SIG-M5 treated with dmso at 0.1 percent for 504 hours (cell line): ENCODE measurements around the gene DELE1.
"Not testable (repeated sequence)": the region's sequence is repeated elsewhere in the genome, so short reads cannot be mapped to it uniquely, and the experiment has no call there.

ENCODE experiments used
- DNase-seq: peaks from one replicate; lab custom pipeline; 2025; ENCODE audit not compliant: unreplicated experiment; lab: John Stamatoyannopoulos, UW

DELE1 gene

GRCh38 chr5:141922827-141923447 lies 734 bp upstream of the DELE1 start:
- DNase-seq = not testable (repeated sequence)

GRCh38 chr5:141926434-141926833 lies 2.8 kb downstream of the DELE1 start:
- DNase-seq = no peak

DNA sequence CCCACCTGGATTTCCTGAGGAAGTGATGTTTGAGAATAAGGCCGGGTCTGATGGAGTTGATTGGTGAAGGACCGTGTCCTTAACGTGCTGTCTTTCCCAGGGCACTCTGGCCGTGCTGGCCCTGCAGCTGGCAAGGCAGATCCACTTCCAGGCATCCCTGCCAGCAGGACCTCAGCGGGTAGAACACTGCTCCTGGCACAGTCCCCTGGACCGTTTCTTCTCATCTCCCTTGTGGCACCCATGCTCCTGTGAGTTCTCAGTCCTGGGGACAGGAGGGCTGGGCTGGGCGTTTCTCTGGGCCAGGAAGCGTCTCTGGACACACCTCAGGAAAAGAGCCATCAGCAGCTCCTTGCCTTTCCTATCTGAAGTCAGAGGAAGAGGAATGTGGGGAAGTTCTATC lies 4.4 kb downstream of the DELE1 start:
- no peak for DNase-seq

- no peak for DNase-seq
Observed at GRCh38 chr5:141929398-141930058, 5.9 kb downstream of the DELE1 start.

- no peak for DNase-seq
Observed at GRCh38 chr5:141931694-141932093, 8.0 kb downstream of the DELE1 start.

DNA sequence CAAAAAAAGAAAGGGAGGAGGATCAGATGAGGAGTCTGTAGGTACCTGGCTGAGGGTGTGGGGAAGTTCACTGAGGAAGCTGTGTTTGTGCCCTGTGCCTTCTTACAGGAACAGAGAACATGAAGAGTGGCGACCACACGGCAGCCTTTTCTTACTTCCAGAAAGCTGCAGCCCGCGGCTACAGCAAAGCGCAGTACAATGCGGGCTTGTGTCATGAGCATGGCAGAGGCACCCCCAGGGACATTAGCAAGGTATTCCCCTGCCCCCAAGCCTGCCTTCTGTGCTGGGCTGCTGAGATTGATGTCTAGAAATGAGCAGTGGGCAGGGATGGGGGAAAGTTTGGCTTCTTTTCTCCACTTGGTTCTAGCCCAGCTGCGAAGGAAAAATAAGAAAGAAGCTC lies 9.5 kb downstream of the DELE1 start:
- no peak for DNase-seq

- DNase-seq = no peak
Observed at GRCh38 chr5:141934099-141934844, 10.6 kb downstream of the DELE1 start.

- no peak for DNase-seq
Observed at GRCh38 chr5:141935538-141935937, 11.9 kb downstream of the DELE1 start.

- DNase-seq = no peak
Observed at GRCh38 chr5:141940695-141941271, 17.1 kb downstream of the DELE1 start.

GRCh38 chr5:141941307-141941706 lies 17.6 kb downstream of the DELE1 start:
- no peak for DNase-seq

DNA sequence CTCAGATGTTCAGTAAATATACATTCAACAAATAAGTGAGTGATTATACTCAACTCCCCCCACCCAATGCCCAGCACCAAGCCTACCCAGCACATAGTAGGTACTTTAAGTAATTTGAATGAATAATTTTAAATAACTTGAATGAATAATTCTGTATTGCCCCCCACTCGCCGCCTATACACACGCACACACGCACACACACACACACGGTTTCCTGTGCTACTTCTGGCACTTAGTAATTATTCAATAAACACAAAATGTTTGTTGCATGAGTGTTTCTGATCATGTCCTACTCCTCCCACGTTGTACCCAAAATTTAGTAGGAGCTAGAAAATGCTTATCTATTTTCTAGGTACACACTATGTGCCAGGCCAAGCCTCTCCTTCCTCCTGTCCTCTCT lies 18.1 kb downstream of the DELE1 start:
- DNase-seq = no peak

DNA sequence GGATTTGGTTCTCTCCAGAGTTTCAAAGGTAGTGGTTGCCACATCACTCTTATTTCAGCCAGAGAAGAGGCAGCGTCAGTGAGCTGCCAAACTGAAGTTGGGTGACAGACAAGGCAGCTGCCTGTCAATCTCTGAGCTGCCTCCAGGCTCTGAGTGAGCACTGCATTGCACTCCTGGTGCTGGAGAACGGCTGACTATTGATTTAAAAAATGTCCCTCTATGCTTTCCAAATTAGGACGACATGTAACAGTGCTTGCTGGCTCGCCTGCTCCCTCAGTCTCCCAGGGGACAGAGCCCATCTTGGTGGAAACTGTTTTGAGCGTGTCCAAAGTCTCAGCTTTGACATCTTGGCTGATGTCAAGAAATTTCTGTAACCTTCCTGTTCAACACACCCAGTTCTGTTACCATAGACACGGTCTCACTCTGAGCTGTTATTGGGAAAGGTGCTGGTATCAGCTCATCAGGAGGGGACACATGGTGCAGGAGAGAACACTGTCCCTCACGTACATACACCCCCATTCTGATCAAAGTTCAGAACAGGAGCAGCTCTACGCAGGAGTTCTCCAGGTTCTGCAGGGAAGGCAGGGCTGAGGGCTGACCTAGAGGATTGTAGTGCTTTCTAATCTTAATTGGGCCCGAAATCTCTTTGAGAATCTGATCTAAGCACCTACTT lies 18.6 kb downstream of the DELE1 start:
- no peak for DNase-seq

DNA sequence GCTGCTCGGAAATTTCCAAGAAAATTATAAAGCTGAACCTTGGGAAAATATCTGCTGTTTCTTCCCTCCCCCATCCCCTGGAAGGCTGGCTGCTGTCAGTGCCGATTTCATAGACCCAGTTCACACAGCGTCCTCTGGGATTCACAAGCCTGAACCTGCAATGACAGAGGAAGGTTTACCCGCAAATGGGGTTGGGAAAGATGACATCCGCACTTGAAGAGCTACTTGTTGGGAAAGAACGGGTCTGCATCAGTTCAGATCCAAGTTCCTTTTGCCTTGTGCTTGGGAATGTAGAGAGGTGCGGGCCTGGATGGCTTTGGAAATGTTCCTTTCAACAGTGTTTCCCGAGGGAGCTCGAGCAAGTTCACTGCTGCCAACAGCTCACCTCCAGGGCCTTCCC lies 20.4 kb downstream of the DELE1 start:
- DNase-seq = no peak

GRCh38 chr5:141945511-141946051 lies 21.9 kb downstream of the DELE1 start:
- no peak for DNase-seq

- no peak for DNase-seq
Observed at GRCh38 chr5:141947316-141947715, 23.6 kb downstream of the DELE1 start.

GRCh38 chr5:141948812-141949211 lies 25.1 kb downstream of the DELE1 start:
- no peak for DNase-seq

DNA sequence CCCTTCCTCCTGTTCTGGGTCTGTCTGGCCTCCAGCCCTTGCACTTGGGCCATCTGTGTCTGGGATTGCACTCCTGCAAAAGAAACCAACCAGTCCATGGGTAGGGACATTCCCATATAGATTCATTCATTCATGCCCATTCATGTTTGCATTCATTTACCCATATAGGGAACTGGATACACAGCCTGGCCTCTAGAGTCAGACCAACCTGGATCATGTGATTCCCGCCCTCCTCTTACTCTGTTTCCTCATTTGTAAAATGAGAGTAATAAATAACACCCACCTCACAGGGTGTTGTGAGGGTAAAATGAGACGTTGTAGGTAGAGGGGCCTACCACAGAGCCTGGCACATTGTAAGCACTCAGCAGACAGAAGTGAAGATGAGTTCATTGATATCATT lies 25.8 kb downstream of the DELE1 start:
- no peak for DNase-seq

DNA sequence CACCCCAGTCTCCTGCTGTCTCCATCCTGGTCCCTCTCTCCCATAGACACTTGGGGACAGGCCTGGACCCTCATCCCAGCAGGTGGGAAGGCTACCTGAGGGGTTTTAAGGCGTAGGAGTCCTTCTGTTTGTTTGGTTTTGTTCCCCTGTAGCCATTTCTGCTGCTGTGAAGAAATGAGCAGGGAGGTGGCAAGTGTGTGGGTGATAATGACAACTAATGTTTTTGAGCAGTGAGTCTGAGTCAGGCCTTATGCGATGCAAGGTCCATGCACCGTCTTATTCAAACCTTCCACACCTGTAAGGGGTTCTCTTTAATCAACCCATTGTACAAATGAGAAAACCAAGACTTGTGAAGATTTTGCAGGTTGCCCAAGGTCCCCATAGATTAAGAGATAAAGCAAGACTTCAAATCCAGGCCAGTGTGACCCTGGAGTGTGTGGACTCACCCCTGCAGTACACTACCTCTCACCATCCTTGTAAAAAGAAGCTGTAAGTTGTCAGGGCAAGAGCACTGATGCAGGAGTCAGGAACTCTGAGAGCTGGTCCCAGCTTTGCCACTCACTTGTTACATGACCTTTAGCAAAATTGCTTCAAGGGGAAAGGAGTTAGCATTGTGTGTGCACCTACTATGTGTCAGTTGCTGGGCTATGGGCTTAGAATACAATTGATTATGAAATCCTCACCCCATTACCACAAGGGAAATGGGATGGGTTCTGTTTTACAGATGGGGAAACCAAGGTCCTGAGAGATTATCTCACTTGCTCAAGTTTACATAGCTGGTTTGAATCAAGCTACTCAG lies 26.7 kb downstream of the DELE1 start:
- DNase-seq = no peak

- no peak for DNase-seq
Observed at GRCh38 chr5:141951332-141951781, 27.7 kb downstream of the DELE1 start.

GRCh38 chr5:141952020-141952419 lies 28.3 kb downstream of the DELE1 start:
- no peak for DNase-seq
